HEK293 (cell line): Measurements from ENCODE around the gene EPHA2.
A peak's percentile ranks its signal among the peaks of the same experiment; 100 is the strongest.
"Not testable (repeated sequence)": the region's sequence is repeated elsewhere in the genome, so short reads cannot be mapped to it uniquely, and the experiment has no call there.

Source experiments
- CTCF ChIA-PET: fragments of 350-600 bp; formaldehyde crosslinking; extraction: SDS; loops from one replicate; lab custom pipeline; 2021; ENCODE audit warnings: antibody characterized with exemption; lab: Yijun Ruan, JAX
- POLR2A ChIA-PET: fragments of 300-600 bp; formaldehyde crosslinking; extraction: SDS; loops from one replicate; lab custom pipeline; 2020; ENCODE audit warnings: antibody characterized with exemption, inconsistent platforms; lab: Yijun Ruan, JAX
- H3K27ac ChIP-seq: fragments of 200-500 bp; sonication (Bioruptor generic); 2 replicates; pipeline ENCODE4 v1.5.1; 2014; ENCODE audit warnings: low read depth, low read length, control low read depth, inconsistent platforms; ENCODE audit errors: extremely low read depth
- H3K36me3 ChIP-seq, 2 experiments: fragments of 200-500 bp in 1 of 2; sonication (Bioruptor generic) in 1 of 2; 1 replicate in 1 of 2; 2 replicates in 1 of 2; pipeline ENCODE4 v1.5.1; 2014 to 2017; ENCODE audit warnings: inconsistent platforms in 2 of 2, low read length in 2 of 2; ENCODE audit not compliant: control insufficient read depth in 2 of 2, insufficient read depth in 1 of 2
- H3K4me1 ChIP-seq: fragments of 200-500 bp; sonication (Bioruptor generic); 2 replicates; pipeline ENCODE4 v1.5.1; 2014; ENCODE audit warnings: mild to moderate bottlenecking, low read length, inconsistent platforms; ENCODE audit not compliant: control insufficient read depth, insufficient read depth
- H3K4me3 ChIP-seq: 2 replicates; pipeline ENCODE4 v1.5.1; 2011; ENCODE audit warnings: low read depth, mild to moderate bottlenecking, control low read depth, low read length, moderate library complexity
- H3K9me3 ChIP-seq: fragments of 200-500 bp; sonication (Bioruptor generic); 2 replicates; pipeline ENCODE4 v1.5.1; 2014; ENCODE audit warnings: low read depth, low read length, inconsistent platforms; ENCODE audit not compliant: control insufficient read depth, insufficient read depth
- GLIS1 ChIP-seq: fragments of 450-650 bp; formaldehyde crosslinking; IDR thresholded peaks from 2 replicates; pipeline ENCODE4 v1.5.1; 2016; ENCODE audit warnings: missing biosample characterization, missing genetic modification characterization
- HIC1 ChIP-seq: fragments of 450-650 bp; formaldehyde crosslinking; IDR thresholded peaks from 2 replicates; pipeline ENCODE4 v1.5.1; 2016; ENCODE audit warnings: missing biosample characterization, missing genetic modification characterization
- INSM2 ChIP-seq: fragments of 450-650 bp; formaldehyde crosslinking; IDR thresholded peaks from 2 replicates; pipeline ENCODE4 v1.5.1; 2016; ENCODE audit warnings: missing biosample characterization, missing genetic modification characterization
- RBAK ChIP-seq: fragments of 450-650 bp; formaldehyde crosslinking; IDR thresholded peaks from 2 replicates; pipeline ENCODE4 v1.5.1; 2016; ENCODE audit warnings: missing biosample characterization, missing genetic modification characterization
- ZBTB17 ChIP-seq: fragments of 450-650 bp; formaldehyde crosslinking; IDR thresholded peaks from 2 replicates; pipeline ENCODE4 v1.5.1; 2016; ENCODE audit warnings: missing biosample characterization, missing genetic modification characterization
- ZBTB48 ChIP-seq: fragments of 450-650 bp; formaldehyde crosslinking; IDR thresholded peaks from 2 replicates; pipeline ENCODE4 v1.5.1; 2016; ENCODE audit warnings: missing biosample characterization, missing genetic modification characterization
- ZIC2 ChIP-seq: fragments of 450-650 bp; formaldehyde crosslinking; IDR thresholded peaks from 2 replicates; pipeline ENCODE4 v1.5.1; 2016; ENCODE audit warnings: missing biosample characterization, missing genetic modification characterization
- ZNF157 ChIP-seq: fragments of 450-650 bp; formaldehyde crosslinking; IDR thresholded peaks from 2 replicates; pipeline ENCODE4 v1.5.1; 2016; ENCODE audit warnings: missing biosample characterization, missing genetic modification characterization
- ZNF174 ChIP-seq: fragments of 450-650 bp; formaldehyde crosslinking; IDR thresholded peaks from 2 replicates; pipeline ENCODE4 v1.5.0; 2017; ENCODE audit warnings: missing biosample characterization, mild to moderate bottlenecking, missing genetic modification characterization
- ZNF2 ChIP-seq: fragments of 450-650 bp; formaldehyde crosslinking; IDR thresholded peaks from 2 replicates; pipeline ENCODE4 v1.5.1; 2016; ENCODE audit warnings: missing biosample characterization, missing genetic modification characterization
- ZNF239 ChIP-seq: fragments of 450-650 bp; formaldehyde crosslinking; IDR thresholded peaks from 2 replicates; pipeline ENCODE4 v1.5.1; 2016; ENCODE audit warnings: missing biosample characterization, missing genetic modification characterization
- ZNF324 ChIP-seq: fragments of 450-650 bp; formaldehyde crosslinking; IDR thresholded peaks from 2 replicates; pipeline ENCODE4 v1.5.1; 2016; ENCODE audit warnings: missing biosample characterization, missing genetic modification characterization
- ZNF341 ChIP-seq: fragments of 450-650 bp; formaldehyde crosslinking; IDR thresholded peaks from 2 replicates; pipeline ENCODE4; 2016; ENCODE audit warnings: low read depth, missing biosample characterization, missing genetic modification characterization
- ZNF366 ChIP-seq: fragments of 450-650 bp; formaldehyde crosslinking; conservative IDR thresholded peaks from 2 replicates; pipeline ENCODE4 v1.5.1; 2016; ENCODE audit warnings: missing biosample characterization, missing genetic modification characterization
- ZNF501 ChIP-seq: fragments of 450-650 bp; formaldehyde crosslinking; IDR thresholded peaks from 2 replicates; pipeline ENCODE4 v1.5.1; 2016; ENCODE audit warnings: missing biosample characterization, missing genetic modification characterization
- ZNF600 ChIP-seq: fragments of 450-650 bp; formaldehyde crosslinking; IDR thresholded peaks from 2 replicates; pipeline ENCODE4 v1.5.1; 2016; ENCODE audit warnings: missing biosample characterization, missing genetic modification characterization
- ZNF623 ChIP-seq: fragments of 450-650 bp; formaldehyde crosslinking; IDR thresholded peaks from 2 replicates; pipeline ENCODE4 v1.5.1; 2016; ENCODE audit warnings: missing biosample characterization, missing genetic modification characterization
- ZNF639 ChIP-seq: fragments of 450-650 bp; formaldehyde crosslinking; IDR thresholded peaks from 2 replicates; pipeline ENCODE4 v1.5.1; 2016; ENCODE audit warnings: missing biosample characterization, missing genetic modification characterization
- ZXDB ChIP-seq: fragments of 450-650 bp; formaldehyde crosslinking; IDR thresholded peaks from 2 replicates; pipeline ENCODE4 v1.5.1; 2016; ENCODE audit warnings: missing biosample characterization, missing genetic modification characterization

The EPHA2 gene

GRCh38 chr1:16164213-16165072, 8.6 kb upstream of the EPHA2 start (continued):
- TF ChIP-seq GLIS1 (tag by site-specific recombination) (peak; percentile 97), ZNF501 (tag by site-specific recombination) (peak; percentile 25; the same call in 1 of the 2 replicates), ZNF639 (tag by site-specific recombination) (peak; percentile 87), ZNF157 (tag by site-specific recombination) (no peak), INSM2 (peak; percentile 91), ZNF324 (tag by site-specific recombination) (0 out of 2 replicates have a peak, but pooled peaks have one; percentile 83), ZXDB (peak; percentile 66), ZBTB48 (peak; percentile 73), ZNF366 (tag by site-specific recombination) (peak; percentile 78), ZNF2 (tag by site-specific recombination) (0 out of 2 replicates have a peak, but pooled peaks have one; percentile 36), ZBTB17 (tag by site-specific recombination) (peak; percentile 48), ZNF600 (tag by site-specific recombination) (peak; percentile 42; the same call in 1 of the 2 replicates), HIC1 (peak; percentile 65), ZNF239 (tag by site-specific recombination) (peak; percentile 93), RBAK (tag by site-specific recombination) (no peak), ZIC2 (peak; percentile 79), ZNF341 (tag by site-specific recombination) (peak; percentile 85), ZNF174 (tag by site-specific recombination) (no peak)

- ChIA-PET POLR2A (interaction anchor here (1.1 to 3.8 kb wide), 4 partner anchors 8 to 22 kb away, joined by 6 to 27 read pairs (median 12); partner anchors contain the start of gene EPHA2), CTCF (interaction anchor here (0.6 to 2.2 kb wide), 3 partner anchors 16 to 81 kb away, joined by 3 to 11 read pairs (median 6); no protein-coding TSS in a partner anchor)
- H3K4me1 ChIP-seq, H3K27ac ChIP-seq, H3K4me3 ChIP-seq, H3K9me3 ChIP-seq, H3K36me3 ChIP-seq: not testable (repeated sequence)
- TF ChIP-seq ZNF623 (tag by site-specific recombination) = peak; percentile 83
These were observed 7.8 kb upstream of the EPHA2 start for GRCh38 chr1:16163608-16164212.
